ENCODE data around the gene COL5A3.
"Not testable (repeated sequence)": the region's sequence is repeated elsewhere in the genome, so short reads cannot be mapped to it uniquely, and the experiment has no call there.

COL5A3 gene
- 5.1 to 11.3 (median 8.6) reads per million in 4 donors for total RNA-seq

- DNase-seq: no peak
These were observed at the start of gene COL5A3 for GRCh38 chr19:10010247-10010691. Gene COL5A3, minus strand, starts transcription at chr19:10010504. Its CDS starts 119 bp downstream, at chr19:10010385.

- no peak for DNase-seq
These were observed 42.5 kb upstream of the COL5A3 start for GRCh38 chr19:10052602-10053360.

- DNase-seq: no peak
These were observed 39.3 kb upstream of the COL5A3 start for GRCh38 chr19:10049626-10050025.

DNA sequence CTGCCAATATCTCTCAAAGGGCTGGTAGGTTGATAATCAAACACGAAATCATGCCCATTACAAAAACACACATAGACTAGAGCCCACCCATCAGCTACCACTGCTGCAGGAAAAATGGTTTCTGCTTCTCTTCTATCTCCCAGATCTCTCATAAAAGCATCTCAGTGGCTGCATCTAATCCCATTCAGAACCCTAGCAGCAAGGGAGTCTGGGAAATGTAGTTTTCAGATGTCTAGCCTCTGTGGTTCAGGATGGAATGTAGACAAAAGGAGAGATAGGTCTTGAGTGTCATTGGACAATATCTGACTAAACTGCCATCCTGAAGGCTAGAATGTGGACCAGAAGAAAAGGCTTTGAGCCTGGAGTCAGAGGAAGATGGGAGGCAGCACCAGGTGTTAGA lies 35.1 kb upstream of the COL5A3 start:
- DNase-seq: no peak

- DNase-seq: no peak
These were observed 34.1 kb upstream of the COL5A3 start for GRCh38 chr19:10044390-10044789.

DNA sequence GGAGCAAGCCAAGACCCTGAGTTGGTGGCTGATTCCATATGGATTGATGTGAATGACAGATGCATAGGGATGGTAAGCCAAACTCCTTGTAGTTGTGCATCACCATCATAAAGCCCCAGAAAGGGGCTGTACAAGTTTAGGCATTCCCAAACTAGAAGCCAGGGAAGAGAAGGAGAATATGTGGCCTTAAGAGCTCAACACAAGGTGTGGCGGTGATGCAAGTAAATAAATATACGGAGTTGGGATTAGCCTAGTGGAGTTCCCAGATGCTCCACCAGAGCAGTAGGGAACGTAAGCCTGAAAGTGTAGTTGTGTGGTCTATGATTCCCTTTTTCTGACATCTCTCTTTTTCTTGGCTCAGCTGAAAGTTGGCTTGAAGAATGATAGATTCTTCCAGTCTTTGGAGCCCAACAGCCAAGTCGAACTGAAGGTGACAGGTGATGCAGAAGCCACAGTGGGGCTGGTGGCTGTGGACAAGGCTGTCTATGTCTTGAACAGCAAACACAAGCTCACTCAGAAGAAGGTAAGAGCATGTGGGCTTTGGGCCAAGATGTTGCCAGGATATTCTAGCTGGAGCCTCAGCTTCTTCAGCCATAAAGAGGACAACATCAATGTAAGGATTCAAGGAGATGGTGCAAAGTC lies 33.1 kb upstream of the COL5A3 start:
- DNase-seq: no peak

- no peak for DNase-seq
These were observed 27.5 kb upstream of the COL5A3 start for GRCh38 chr19:10037809-10038208.

DNA sequence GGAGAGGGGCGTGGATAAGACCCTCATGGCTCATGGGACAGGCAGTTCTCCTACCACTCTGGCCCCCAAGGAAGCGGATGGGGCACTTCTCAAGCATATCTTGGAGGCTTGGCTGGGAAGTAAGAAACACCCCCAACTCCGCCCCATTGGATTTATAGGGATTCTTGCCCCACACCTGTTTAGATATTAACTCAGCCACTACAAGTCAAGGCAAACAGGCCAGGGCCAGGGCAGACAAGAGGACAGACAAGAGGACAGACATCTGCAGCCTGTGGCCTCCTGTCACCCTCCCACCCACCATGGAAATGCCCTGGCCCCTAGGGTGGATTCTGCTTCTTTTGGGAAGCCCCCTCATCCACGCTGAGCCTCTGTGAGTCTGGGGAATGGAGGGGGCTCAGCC lies 27.1 kb upstream of the COL5A3 start:
- DNase-seq: no peak

- no peak for DNase-seq
These were observed 26.3 kb upstream of the COL5A3 start for GRCh38 chr19:10036601-10037071.

- DNase-seq: no peak
These were observed 23.3 kb upstream of the COL5A3 start for GRCh38 chr19:10033614-10034013.

- peak; percentile 45 to 66 (median 64) for DNase-seq
These were observed 17.1 kb upstream of the COL5A3 start for GRCh38 chr19:10027158-10027997.

DNA sequence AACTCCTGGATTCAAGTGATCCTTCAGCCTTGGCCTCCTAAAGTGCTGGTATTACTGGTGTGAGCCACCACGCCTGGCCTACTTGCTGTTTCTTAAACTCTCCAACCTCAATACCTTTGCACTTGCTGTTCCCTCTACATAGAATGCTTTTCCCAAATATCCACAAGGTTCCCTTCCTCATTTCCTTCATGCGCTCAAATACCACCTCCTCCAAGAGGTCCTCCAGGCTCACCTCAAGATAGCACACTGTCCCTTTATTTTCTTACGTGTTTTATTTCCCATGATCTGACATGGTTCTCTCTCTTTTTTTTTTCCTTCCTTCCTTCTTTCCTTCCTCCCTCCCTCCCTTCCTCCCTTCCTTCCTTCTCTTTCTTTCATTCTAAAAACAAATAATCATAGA lies 16.4 kb upstream of the COL5A3 start:
- DNase-seq: no peak

DNA sequence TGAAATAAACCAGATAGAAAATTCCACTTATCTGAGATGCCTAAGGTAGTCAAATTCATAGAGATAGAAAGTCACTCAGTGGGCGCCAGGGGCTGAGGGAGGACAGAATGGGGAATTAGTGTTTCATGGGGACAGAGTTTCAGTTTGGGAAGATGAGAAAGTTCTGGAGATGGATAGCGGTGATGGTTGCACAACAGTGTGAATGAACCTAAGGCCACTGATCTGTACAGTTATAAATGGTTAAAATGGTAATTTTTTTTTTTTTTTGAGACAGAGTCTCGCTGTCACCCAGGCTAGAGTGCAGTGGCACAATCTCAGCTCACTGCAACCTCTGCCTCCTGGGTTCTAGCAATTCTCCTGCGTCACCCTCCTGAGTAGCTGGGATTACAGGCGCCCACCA lies 12.8 kb upstream of the COL5A3 start:
- not testable (repeated sequence) for DNase-seq

DNA sequence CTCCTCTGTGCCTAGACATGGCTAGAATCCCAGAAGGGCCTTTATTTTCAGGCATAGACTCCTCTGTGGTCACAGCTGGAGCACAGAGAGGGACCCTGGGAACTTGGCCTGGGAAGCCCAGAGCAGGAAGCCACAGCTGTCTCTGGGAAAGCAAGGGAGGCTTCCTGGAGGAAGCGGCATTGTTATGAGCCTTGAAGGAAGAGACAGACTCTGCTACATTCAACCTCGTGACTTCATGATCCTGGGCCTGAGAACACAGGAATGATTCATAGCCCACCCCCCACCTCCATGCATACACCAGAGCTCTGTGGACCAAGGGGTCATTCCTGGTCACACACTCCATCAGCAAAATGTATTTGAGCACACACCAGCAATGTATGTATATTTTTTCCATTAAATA lies 11.6 kb upstream of the COL5A3 start:
- no peak for DNase-seq

DNA sequence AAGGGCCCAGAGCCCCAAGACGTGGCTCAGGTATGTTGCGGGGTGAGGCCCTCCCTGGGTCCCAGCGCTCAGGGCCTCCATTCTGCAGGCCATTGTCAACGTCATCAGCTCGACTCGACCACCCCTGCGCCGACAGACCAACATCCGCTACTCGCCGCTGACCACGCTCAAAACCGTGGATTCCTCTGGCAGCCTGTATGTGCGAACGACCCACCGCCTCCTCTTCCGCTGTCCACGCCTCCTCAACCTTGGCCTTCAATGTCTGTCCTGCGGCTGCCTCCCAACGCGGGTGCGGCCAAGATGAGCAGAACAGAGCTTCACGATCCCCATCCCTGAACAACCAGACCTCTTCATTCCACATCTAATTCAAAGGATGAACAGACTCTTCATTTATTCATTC lies 11.1 kb upstream of the COL5A3 start:
- DNase-seq: no peak

- no peak for DNase-seq
These were observed 10.5 kb upstream of the COL5A3 start for GRCh38 chr19:10020851-10021250.

- DNase-seq: no peak
These were observed 8.9 kb upstream of the COL5A3 start for GRCh38 chr19:10019246-10019645.

DNA sequence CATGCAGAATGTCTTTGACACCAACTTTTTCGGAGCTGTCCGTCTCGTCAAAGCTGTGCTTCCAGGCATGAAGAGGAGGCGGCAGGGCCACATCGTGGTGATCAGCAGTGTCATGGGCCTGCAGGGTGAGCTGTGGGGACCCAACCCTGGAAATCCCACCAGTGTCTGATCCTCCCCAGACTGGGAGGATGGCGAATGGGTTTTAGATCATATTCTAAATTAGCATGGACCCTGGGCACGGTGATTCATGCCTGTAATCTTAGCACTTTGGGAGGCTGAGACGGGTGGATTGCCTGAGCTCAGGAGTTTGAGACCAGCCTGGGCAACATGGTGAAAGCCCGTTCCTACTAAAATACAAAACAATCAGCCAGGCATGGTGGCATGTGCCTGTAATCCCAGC lies 8.5 kb upstream of the COL5A3 start:
- DNase-seq: no peak

GRCh38 chr19:10018263-10018662 lies 8.0 kb upstream of the COL5A3 start:
- DNase-seq: no peak

- no peak for DNase-seq
These were observed 3.7 kb upstream of the COL5A3 start for GRCh38 chr19:10013834-10014618.

DNA sequence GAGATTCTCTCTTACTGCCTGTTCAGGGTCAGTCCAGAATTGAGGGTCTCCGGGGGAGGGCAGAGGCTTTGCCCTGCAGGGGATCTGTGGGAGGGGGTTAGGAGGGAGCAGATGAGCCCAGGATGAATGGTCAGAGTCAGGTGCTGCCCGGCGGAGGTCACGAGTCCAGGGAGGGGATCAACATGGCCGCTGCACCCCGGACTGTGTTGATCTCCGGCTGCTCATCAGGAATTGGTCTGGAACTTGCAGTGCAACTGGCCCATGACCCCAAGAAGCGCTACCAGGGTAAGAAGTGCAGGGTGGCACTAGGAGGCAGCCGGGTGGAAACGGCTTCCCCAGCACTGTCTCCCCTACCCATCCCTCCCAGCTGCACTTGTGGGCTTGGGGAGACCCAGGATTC lies 3.0 kb upstream of the COL5A3 start, which contains the start of gene RDH8:
TSS of gene RDH8 (plus strand) at position 168 of the 400 bp plus-strand sequence. CDS start at position 183, 15 bp downstream.
- no peak for DNase-seq

- no peak for DNase-seq
These were observed 1.7 kb upstream of the COL5A3 start for GRCh38 chr19:10011974-10012373.

Measured in T-helper 1 cell (primary cell).